NCI-H2227 treated with DMSO at 0.1 percent for 48 hours (cell line): ENCODE measurements around the gene EDAR.

Source experiments
- DNase-seq: peaks from one replicate; lab custom pipeline; 2025; lab: John Stamatoyannopoulos, UW

The EDAR gene

GRCh38 chr2:109001201-109001600 lies 12.2 kb upstream of the EDAR start:
- no peak for DNase-seq

- DNase-seq: no peak
Observed at GRCh38 chr2:109000738-109001137, 11.7 kb upstream of the EDAR start.

GRCh38 chr2:108998911-108999310 lies 9.9 kb upstream of the EDAR start:
- no peak for DNase-seq

- no peak for DNase-seq
Observed at GRCh38 chr2:108994178-108994577, 5.2 kb upstream of the EDAR start.

GRCh38 chr2:108993095-108993937 lies 4.3 kb upstream of the EDAR start:
- no peak for DNase-seq

GRCh38 chr2:108988076-108988795 lies 784 bp downstream of the EDAR start:
- no peak for DNase-seq

GRCh38 chr2:108986916-108987510 lies 2.0 kb downstream of the EDAR start:
- DNase-seq: no peak

- no peak for DNase-seq
Observed at GRCh38 chr2:108983610-108984009, 5.4 kb downstream of the EDAR start.

GRCh38 chr2:108983061-108983460 lies 6.0 kb downstream of the EDAR start:
- DNase-seq: no peak

GRCh38 chr2:108982259-108982679 lies 6.8 kb downstream of the EDAR start:
- no peak for DNase-seq

- DNase-seq: no peak
Observed at GRCh38 chr2:108981846-108982245, 7.2 kb downstream of the EDAR start.

- no peak for DNase-seq
Observed at GRCh38 chr2:108980076-108980475, 8.9 kb downstream of the EDAR start.

- no peak for DNase-seq
Observed at GRCh38 chr2:108979461-108979860, 9.6 kb downstream of the EDAR start.

- DNase-seq: peak; percentile 3
Observed at GRCh38 chr2:108978709-108979111, 10.3 kb downstream of the EDAR start.

GRCh38 chr2:108975613-108976435 lies 13.2 kb downstream of the EDAR start:
- DNase-seq: no peak

GRCh38 chr2:108974674-108975073 lies 14.3 kb downstream of the EDAR start:
- no peak for DNase-seq

- DNase-seq: no peak
Observed at GRCh38 chr2:108972663-108973062, 16.4 kb downstream of the EDAR start.

- no peak for DNase-seq
Observed at GRCh38 chr2:108971661-108972566, 17.1 kb downstream of the EDAR start.

GRCh38 chr2:108970369-108970768 lies 18.7 kb downstream of the EDAR start:
- no peak for DNase-seq

- DNase-seq: no peak
Observed at GRCh38 chr2:108969856-108970255, 19.2 kb downstream of the EDAR start.

GRCh38 chr2:108968619-108969018 lies 20.4 kb downstream of the EDAR start:
- no peak for DNase-seq
